Loucy (cell line): ENCODE results near the gene H1-8.
"Not testable (repeated sequence)": the region's sequence is repeated elsewhere in the genome, so short reads cannot be mapped to it uniquely, and the experiment has no call there.

Source experiments
- CTCF ChIP-seq: fragments of 200-600 bp; sonication (generic); conservative IDR thresholded peaks from 2 replicates; pipeline ENCODE4 v1.5.1; 2014; ENCODE audit warnings: mild to moderate bottlenecking, antibody characterized with exemption, low read length
- EZH2phosphoT487 ChIP-seq: fragments of 200-600 bp; IDR thresholded peaks from 2 replicates; pipeline ENCODE4 v1.6.1; 2018; ENCODE audit warnings: antibody characterized with exemption, mild to moderate bottlenecking, moderate library complexity, borderline replicate concordance

GRCh38 chr3:129495006-129495639 is 47.9 kb upstream of the H1-8 start:
- TF ChIP-seq CTCF, EZH2phosphoT487: not testable (repeated sequence)
